Activated CD4-positive, alpha-beta T cell treated with anti-CD3 and anti-CD28 coated beads for 24 hours (primary cell): ENCODE measurements around the gene WARS2.
"Not testable (repeated sequence)": the region's sequence is repeated elsewhere in the genome, so short reads cannot be mapped to it uniquely, and the experiment has no call there.

ENCODE experiments used
- DNase-seq, 2 donors: peaks; one replicate each; pipeline ENCODE4 v3.0.0-alpha.2; 2020; ENCODE audit warnings: low read depth in 2 of 2

The WARS2 gene

DNA sequence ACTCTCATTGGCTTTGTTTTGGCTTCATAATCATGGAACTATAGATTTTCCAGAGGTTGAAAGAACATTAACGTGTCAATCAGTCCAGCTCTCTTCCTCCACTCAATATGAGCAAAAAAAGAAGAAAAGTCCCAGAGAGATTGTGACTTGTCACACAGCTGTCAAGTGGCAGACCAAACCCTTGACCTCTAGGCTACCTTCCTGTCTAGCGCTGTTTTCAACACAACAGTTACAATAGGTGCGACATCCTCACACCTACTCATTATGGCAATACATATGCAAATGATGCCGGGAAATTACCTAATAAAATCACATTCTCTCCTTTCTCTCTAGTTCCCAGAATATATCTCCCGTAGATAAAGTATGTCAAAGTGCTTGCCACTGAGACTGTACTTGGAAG, 1.1 kb downstream of the WARS2 start:
- no peak for DNase-seq

DNA sequence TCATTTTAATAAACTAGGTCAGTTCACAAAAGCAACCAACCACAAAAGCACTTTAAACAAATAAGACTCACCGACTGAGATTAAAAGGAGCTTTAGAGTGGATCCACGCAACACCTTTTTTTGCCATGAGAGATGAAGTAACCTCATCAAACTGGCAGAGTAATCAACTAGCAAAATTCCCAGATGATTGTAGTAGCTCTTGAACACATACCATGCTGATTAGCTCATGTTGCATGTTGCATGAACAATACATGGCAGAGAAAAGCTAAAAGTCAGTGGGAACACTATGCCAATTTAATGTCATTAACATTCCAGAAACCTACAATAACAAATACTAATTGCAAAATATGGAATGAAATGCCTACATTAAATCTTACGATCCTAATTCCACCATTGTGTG, 4.1 kb downstream of the WARS2 start:
- DNase-seq = no peak

DNA sequence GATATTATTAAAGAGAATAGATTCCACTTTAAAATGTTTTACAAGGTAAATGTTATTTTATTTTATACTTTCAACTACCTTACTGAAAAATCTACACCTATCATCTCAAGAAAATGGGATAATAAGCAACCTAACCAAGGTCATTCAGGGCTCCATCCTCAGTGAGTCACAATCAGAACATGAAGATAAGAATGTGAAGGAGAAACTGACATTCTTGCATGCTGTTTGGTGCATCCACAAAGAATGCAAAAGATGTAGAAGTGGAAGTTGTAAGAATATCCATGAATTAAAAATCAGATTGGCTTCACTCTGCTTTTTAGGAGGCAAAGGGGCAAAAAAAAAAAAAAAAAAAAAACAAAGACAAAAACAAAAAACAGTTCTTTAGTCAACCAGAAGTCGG, 6.5 kb downstream of the WARS2 start:
- no peak for DNase-seq

DNA sequence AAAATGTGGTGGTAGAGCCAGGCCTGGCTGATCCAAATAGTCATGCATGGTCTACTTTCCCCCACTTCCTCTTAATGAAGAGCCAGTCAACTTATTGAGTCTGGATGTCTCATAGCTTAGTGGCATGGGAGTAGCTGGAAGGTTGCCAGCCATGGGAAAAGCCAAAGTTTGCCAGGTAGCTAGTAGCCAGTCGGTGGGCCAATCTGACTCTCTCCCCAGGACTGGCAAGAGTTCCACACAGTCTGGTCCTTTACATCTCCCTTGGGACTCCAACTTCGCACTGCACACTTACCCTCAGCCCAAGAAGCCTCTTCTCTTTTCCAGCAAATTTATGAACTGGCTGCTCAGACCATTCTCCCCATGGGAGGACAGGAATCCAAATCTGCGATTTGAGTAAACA, 8.3 kb downstream of the WARS2 start:
- DNase-seq = no peak

DNA sequence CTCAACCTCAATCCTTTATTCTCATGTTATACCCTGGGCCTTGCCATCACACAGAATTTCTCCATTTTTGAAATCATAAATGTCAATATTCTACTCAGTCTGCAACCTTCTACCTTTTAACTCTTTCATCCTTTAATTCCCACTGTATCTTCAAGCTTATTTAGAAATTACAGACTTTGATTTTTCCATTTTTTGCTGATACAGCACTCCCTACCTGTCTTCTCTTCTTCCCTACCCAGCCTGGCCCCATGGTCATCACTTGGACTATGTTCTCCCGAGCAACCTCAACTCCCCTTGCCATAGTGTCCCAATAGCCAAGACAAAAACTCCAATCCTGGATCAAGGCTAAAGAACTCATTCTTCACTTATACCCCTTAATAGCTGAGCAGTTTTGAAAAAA, 14.6 kb downstream of the WARS2 start:
- no peak for DNase-seq

DNA sequence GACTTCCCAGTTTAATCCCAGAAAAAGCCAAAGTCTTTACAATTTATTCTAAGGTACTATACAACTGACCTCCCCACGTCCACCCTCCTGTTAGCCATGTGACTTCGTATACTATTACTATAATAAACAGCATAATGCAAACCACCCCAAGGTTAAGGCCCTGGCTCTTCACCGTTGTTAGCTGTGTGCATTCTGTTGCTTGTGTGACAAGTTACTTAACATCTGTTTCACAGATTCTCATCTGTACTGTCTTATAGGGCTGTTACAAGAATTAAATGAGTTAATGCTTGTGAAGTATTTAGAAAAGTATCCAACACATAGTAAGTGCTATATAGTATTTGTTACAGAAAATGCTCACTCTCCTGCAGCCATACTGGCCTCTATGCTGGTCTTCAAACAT, 15.7 kb downstream of the WARS2 start:
- no peak for DNase-seq

DNA sequence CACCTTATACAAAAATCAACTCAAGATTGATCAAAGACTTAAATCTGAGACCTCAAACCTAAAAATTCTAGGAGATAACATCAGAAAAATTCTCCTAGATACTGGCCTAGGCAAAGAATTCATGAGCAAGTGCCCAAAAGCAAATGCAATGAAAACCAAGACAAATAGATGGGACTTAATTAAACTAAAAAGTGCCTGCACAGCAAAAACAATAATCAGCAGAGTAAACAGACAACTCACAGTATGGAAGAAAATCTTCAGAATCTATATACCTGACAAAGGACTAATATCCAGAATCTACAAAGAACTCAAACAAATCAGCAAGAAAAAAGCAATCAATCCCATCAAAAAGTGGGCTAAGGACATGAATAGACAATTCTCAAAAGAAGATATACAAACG, 18.6 kb downstream of the WARS2 start:
- not testable (repeated sequence) for DNase-seq

DNA sequence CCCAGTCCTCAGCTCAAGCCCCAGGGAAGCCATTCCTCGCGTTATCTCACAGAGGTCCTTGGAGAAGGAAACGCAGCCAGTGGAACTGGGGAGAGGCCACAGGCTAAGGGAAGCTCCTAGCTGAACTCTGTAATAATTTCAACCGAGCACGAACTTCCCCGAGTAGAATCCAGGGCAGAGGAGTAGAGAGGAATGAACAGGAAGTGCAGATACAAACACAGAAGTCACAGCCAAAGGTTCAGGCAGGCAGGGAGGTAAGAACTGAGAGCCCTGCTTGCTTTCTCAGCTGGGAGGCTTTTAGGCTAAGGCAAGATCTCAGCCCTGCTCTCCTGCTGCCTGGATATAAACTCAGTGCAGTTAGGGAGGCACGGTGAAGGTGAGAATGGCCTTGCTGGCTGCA, 23.7 kb downstream of the WARS2 start:
- no peak for DNase-seq

DNA sequence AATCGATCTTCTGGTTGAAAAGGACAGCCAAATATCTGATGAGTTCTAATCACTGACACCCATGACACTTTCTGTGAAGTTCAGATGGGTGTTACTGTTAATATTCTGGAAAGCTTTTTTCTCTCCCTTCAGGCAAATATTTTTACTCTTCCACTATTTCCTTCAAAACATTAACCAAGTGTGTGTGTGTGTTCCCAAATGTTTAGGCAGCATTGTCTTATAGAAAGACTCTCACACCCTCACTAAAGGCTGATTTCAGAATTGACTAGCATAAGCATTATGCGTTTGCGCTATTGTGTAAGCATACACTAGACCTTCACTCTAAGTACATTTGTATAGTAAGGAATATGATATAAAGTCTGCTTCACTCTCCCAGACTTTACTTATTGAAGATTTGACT, 24.7 kb downstream of the WARS2 start:
- no peak for DNase-seq

DNA sequence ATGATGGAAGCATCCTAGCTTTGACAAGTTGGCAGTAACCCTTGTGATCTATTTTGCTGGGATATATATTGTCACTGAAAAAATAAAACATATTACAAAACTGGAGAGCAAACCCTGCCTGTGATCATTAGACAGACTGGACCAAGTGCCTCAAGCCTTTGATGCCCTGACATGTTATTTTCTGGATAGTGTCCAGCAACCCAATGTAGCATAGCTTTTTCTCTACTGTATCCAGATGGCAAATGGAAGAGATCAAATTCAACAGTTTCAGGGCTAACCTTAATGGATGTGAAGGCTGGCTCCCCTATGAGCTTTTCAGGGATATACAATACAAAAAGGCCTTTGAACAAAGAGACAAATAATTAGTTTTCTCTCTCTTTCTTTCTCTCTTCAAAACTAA, 25.1 kb downstream of the WARS2 start:
- DNase-seq = no peak

DNA sequence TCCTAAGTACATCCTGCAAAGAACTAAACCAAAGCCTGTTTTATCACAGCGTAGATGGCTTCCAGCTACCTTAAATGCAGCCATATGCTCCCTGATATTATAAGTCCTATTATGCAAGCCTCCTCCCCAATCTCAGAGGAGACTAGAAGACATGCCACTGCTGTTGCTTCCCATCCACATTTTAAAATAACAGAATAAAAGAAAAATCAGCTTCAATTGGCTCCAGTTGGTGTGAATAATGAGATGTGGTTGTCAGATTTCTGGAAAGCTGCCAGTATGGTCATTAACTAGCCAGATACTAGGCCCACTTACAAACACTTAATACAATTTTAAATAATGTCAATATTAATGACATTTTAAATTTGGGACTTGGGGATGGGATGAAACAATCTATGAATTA, 25.7 kb downstream of the WARS2 start:
- no peak for DNase-seq

DNA sequence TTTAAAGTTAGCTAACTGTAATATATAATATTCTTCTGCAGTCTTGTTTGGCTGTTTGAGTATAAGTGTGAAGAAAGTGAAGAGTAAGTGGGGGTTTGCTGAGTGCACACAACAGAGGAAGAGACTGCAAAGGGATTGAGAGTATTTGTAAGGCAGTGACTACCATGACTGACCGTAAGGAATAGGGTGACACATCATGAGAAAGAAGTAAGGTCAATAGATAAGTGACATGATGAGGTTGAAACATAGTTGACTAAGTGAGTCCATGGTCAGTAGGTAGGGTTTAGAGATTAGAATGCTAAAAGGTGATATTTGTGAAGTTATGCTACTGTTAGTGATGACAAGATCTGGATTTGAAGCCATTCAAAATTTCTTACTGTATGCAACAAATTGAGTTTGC, 27.7 kb downstream of the WARS2 start:
- no peak for DNase-seq

DNA sequence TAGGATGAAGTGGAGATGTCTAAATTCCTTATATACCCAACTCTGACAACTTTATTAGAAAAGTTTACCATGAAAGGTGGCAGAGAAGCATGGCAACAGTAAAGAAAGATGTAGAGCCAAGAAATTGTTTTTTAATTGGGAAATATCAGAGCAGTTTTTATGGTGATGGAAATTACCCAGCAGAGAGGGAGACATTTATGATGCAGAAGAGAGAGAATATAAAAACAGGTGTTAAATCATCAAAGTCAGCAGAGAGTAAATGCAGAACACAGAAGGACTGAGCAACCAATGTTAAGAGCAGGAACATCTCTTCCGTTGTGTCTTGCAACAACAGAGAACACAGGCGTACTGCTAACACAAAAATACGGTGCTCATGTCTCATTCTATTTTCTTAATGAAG, 28.2 kb downstream of the WARS2 start:
- no peak for DNase-seq

DNA sequence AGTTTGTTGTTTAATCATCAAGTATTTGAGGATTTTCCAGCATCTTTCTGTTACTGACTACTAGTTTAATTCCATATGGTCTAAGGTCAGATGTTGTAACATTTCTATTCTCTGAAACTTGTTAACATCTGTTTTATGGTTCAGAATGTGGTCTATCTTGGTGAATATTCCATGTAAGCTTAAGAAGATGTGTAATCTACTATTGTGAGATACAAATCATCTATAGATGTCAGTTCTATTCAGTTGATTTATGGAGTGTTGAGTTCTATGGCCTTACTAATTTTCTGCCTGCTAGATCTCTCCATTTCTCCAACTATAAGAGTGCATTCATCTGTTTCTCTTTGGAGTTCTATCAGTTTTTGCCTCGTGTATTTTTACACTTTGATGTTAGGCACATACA, 31.5 kb downstream of the WARS2 start:
- no peak for DNase-seq

DNA sequence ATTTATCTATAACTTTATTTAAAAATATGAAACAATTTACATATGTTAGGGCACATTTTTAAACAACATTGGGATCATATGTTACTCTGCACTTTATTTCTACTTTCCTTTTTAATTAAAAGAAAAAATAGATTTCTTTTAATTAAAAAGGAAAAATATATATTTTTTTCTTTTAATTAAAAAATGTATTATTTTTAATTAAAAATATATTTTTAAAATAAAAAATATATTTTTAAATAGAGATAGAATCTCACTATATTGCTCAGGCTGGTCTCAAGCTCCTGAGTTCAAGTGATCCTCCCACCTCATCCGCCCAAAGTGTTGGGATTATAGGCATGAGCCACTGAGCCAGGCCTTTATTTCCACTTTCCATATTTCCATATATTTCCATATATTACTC, 36.7 kb downstream of the WARS2 start:
- DNase-seq = no peak

DNA sequence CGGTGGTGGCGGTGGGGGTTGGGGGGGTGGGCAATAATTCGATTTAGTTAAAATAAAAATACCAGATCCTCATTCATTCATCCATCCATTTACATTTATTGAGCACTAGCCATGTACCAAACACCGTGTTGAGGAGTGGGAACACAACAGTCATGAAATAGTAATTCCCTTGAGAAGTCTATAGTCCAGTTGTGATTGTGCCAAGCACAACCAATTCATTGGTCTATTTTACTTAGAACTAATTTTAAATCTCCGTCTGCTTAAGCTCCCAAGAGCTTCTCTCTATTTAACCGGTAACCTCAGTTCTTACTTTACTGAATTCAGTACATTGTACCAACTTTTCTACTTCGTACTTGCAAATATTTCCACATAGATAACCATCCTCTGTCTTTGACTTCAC, 38.4 kb downstream of the WARS2 start:
- DNase-seq = no peak

DNA sequence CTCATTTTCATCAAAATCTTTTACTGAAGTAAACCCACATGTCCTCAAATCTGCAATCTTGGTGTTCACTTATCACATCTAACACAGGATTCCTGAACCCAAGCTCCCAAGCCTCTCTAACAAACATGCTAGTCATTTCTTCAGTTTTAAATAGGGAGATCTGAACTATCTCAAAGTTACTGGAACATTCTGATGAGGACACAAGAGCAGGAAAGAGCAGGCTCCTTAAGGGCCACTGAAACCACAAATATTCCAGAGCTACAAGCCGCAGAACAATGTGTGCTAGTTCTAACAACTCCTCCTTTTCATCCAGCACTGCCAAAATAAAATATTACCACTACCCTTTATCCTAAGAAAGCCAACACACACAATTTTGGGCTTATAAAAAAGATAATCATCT, 38.9 kb downstream of the WARS2 start:
- DNase-seq = no peak

DNA sequence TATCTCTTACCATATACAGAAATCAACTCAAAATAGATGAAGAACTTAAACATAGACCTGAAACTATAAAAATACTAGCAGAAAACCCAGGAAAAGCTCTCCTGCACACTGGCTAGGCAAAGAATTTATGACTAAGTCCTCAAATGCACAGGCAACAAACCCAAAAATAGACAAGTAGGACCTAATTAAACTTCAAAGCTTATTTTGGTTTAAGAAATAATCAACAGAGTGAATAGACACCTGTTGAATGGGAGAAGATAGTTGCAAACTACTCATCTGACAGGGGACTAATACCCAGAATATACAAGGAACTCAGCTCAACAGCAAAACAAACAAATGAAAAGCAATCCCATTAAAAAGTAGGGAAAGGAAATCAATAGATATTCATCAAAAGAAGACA, 40.7 kb downstream of the WARS2 start:
- DNase-seq = no peak

DNA sequence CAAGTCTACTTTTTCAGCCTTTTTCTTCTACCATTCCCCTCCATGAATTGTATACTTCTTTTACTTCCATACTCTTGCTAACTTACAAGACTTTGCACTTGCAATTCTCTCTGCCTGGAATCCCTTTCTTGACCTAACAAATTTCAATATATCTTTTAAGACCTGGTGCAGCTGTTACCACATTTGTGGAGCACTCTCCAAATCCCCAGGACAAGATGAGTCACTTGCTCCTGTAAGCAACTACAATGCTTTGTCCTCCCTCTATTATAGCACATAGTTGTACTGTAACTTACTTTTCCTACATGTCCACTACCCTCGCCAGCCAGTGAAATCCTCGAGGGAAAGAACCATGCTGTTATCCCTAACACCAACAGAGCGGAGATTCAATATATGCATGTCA, 43.1 kb downstream of the WARS2 start:
- no peak for DNase-seq

DNA sequence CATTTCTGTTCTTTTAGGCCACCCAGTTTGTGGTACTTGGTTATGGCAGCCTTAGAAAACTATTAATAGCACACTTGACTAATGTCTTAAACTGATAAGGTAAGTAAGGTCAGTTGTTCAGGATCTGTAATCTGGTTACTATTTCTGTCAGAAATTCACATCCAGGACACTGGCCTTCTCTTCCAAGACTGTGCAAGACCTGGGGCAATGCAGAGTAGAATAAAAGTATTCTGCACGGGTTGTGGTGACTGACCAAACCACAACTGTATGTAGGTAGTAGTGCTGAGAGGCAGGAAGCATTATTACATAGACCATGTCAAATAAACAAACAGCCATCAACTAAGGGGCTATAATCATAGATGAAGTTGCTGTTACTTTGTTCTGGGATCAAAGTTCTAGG, 46.7 kb downstream of the WARS2 start:
- no peak for DNase-seq

DNA sequence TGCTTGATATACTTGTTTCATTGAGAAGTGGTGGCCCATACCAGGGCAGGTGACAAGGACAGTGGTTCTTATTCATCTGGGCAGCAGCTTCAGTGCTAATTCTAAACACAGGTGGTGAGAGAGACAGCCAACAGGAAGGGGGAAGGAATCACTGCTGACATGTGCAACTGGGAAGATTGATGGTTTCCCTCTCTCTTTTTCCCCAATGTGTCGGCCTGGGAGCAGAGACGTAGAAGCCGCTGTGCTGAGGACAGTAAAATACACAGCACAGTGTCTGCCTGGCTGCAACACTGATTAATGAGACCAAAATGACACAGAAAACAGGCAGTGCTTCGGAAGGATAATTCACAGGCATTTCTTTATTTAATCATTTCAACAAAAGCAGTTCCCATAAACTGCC, 48.8 kb downstream of the WARS2 start:
- no peak for DNase-seq

DNA sequence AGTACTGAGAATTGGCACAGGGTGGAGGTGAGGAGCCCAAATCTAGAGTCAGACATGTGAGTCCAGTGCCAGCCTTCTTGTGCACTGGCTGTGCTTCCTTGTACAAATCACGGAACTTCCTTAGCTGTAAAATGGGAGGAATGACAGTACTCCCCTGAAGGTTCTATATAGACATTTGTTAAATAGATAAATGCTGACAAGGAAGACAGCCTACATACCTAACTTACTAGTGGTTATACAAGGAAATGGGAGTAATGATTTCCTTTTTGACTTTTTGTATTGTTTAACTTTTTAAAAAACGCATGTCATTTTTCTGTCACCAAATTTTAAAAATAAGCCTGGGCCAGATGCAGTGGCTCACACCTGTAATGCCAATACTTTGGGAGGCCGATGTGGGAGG, 50.2 kb downstream of the WARS2 start:
- no peak for DNase-seq

DNA sequence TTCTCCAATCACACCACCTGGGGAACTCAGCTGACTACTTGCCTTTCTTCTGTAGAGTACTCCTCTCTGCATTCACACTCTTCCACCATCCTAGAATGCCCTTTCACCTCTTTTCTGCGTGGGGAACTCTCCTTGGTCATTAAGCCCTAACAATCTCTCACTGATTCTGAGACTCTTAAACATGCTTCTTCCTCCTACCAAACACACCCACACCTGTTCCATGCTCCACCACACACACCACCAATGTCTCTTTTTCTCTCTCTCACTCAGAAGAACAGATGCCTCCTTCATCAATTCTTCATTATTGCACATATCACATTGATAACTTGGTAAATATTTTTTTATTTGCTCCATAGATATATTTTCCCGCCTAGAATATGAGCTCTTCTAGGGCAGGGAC, 53.6 kb downstream of the WARS2 start:
- DNase-seq = no peak

DNA sequence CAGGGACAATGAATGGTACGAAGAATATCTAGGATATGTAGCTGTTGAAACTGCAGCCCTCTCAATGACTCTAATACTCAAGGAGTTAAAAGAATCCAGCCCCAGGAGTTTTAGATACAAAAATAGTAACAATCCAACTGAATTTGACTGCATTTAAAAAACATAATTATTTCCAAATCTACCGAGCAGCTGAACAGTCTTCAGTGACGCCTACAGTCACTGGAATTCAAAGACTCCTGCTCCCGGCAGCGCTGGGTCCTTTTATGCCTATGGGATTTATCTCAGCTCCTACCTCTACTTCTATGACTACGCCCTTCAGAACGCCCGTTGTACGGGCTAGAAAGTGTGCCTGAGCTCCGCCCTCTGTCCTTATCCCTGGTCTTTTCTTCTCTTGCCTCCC, 55.7 kb downstream of the WARS2 start:
- DNase-seq = no peak

DNA sequence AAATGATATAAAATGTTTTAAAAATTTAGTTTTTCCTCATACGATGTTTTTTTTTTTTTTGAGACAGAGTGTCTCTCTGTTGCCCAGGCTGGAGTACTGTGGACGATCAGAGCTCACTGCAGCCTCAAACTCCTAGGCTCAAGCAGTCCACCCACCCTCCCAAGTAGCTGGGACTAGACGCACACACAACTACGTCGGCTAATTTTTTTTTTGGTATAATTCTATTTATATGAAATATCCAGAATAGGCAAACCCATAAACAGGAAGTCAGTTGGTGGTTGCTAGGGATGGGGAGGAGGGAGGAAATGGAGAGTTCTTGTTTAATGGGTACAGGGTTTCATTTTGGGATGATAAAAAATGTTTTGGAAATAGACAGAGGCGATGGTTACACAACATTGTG, 56.5 kb downstream of the WARS2 start:
- DNase-seq = no peak
